Activated B cell treated with CpG ODN at 0.5 μM for 24 hours (primary cell): Measurements from ENCODE around the gene HOXD11. TPM values are rescaled to one million over a fixed set of nuclear protein-coding genes. Genes with fewer than 3 reads are reported as not detected.

ENCODE experiments used
- ATAC-seq: fragments of 200-7000 bp; cut with Tn5 transposase; one replicate; pipeline ENCODE4 v1.10.0; 2021; ENCODE audit warnings: low read depth, mild to moderate bottlenecking, moderate library complexity
- CTCF ChIA-PET: fragments of 350-600 bp; sonication (Branson Sonifier 250); formaldehyde crosslinking; loops from one replicate; lab custom pipeline; 2021; ENCODE audit warnings: antibody characterized with exemption; lab: Charles Lee
- POLR2A ChIA-PET: fragments of 350-600 bp; sonication (Branson Sonifier 250); formaldehyde crosslinking; loops from one replicate; lab custom pipeline; 2021; ENCODE audit warnings: antibody characterized with exemption; lab: Charles Lee
- DNase-seq: peaks from one replicate; pipeline ENCODE4 v3.0.0; 2022
- H3K27ac Mint-ChIP-seq: one replicate; pipeline ENCODE4 v1.8.0; 2020; ENCODE audit warnings: mixed read lengths
- H3K27me3 Mint-ChIP-seq: one replicate; pipeline ENCODE4 v1.8.0; 2021; ENCODE audit warnings: mixed read lengths
- H3K36me3 Mint-ChIP-seq: one replicate; pipeline ENCODE4 v1.8.0; 2021; ENCODE audit warnings: low read depth, mixed read lengths
- H3K4me1 Mint-ChIP-seq: one replicate; pipeline ENCODE4 v1.8.0; 2021; ENCODE audit warnings: mixed read lengths
- H3K4me3 Mint-ChIP-seq: one replicate; pipeline ENCODE4 v1.8.0; 2020; ENCODE audit warnings: mild to moderate bottlenecking, mixed read lengths
- H3K9me3 Mint-ChIP-seq: one replicate; pipeline ENCODE4 v1.8.0; 2020; ENCODE audit warnings: mixed read lengths
- CTCF ChIP-seq: fragments of 200-600 bp; IDR thresholded peaks from one replicate; pipeline ENCODE4 v1.8.0; 2022; ENCODE audit warnings: antibody characterized with exemption, mild to moderate bottlenecking
- intact Hi-C: fragments of 100-400 bp; cut with micrococcal nuclease; formaldehyde crosslinking; loops from one replicate; pipeline ENCODE4 v1.15.1; 2024
- total RNA-seq: library from RNA; stranded (reverse); gene quantifications from 2 replicates; pipeline ENCODE4 v1.2.3, GENCODE V29; 2022

HOXD11 gene
- total RNA-seq, 1 donor from 2014 or later = not detected

DNA sequence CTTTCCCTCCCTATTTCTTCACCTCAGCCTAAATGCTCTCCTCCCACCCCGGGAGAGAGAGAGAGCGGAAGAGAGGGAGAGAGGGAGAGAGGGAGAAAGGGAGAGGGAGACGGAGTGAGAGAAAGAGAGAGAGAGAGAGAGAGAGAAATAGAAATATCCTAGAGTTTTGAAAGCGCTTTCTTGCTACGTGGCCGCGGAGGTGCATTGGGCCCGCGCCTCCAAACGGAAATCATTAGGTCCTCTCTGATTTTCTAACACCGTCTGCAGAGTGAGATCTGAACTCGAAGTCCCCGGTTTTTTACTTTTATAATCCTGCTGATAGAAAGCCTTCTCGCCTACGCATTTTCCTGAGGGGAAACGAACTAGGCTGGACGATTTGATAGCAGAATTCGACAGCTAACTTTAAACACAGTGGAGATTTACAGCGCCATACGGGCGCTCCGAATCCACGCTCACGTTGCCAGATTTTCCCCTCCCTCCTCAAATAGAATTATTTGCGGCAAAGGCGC lies 22.4 kb upstream of the HOXD11 start:
- ATAC-seq = no peak
- Mint-ChIP-seq H3K4me1 (peaks cover 5% of the 10 kb centered on the region), H3K36me3 (no peaks in the 10 kb centered on the region), H3K4me3 (no peak overlapping the region), H3K27me3 (peaks cover 72% of the 10 kb centered on the region), H3K27ac (peak overlapping the region; percentile 35), H3K9me3 (peaks cover 3% of the 10 kb centered on the region)
- no peak for DNase-seq
- TF ChIP-seq CTCF = no peak
- ChIA-PET POLR2A (interaction anchor here (0.7 kb wide), 1 partner anchor 14 kb away, joined by 7 read pairs; no protein-coding TSS in a partner anchor), CTCF (no interaction called here)
- intact Hi-C loops = loop anchor here (2.0 kb wide), 2 partner anchors 26 to 46 kb away; no protein-coding TSS in a partner anchor

DNA sequence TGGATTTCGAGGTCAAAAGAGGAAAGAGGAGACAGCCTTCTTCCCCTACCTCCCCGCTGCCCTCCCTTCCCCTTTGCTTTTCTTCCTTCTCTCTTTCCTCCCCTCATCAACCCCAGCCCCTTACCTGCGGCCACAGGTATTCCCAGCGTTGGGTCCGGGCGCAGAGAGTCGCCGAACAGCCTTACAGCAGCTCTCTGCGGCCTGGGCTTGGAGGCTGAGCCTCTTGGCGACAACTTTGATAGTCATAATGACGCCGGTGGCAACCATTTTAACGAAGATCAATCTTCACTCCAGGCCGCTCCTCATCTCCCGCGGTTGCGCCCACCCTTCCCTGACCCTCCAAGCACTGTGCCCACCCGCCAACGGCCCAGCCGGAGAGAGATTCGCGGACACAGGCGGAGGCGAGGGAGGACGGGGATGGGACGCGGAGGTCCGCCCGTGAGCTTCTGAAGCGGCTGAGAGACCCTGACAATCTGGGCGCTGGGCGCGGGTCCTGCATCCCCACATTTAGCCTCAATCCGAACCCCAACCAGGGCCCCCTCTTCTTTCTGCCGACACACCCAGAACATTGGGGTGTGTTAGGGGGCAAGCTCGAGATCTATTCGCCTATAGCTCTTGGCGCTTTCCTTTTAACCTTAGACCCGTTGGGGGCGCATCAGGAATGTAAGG lies 21.8 kb upstream of the HOXD11 start:
- no peak for TF ChIP-seq CTCF
- CTCF ChIA-PET = no interaction called here
- no peak overlapping the region for H3K4me3 Mint-ChIP-seq

GRCh38 chr2:176085861-176086771 lies 21.0 kb upstream of the HOXD11 start:
- CTCF ChIA-PET = no interaction called here
- no peak overlapping the region for H3K27ac Mint-ChIP-seq
- peaks cover 5% of the 10 kb centered on the region for H3K4me1 Mint-ChIP-seq
- POLR2A ChIA-PET = no interaction called here
- no peak for ATAC-seq
- TF ChIP-seq CTCF = no peak
- peaks cover 81% of the 10 kb centered on the region for H3K27me3 Mint-ChIP-seq
- intact Hi-C loops = loop anchor here (2.0 kb wide), 2 partner anchors 25 to 45 kb away; no protein-coding TSS in a partner anchor
- DNase-seq = peak; percentile 15
- H3K4me3 Mint-ChIP-seq = no peak overlapping the region
- no peaks in the 10 kb centered on the region for H3K36me3 Mint-ChIP-seq
- peaks cover 3% of the 10 kb centered on the region for H3K9me3 Mint-ChIP-seq

More for the DNA sequence above, 21.8 kb upstream of the HOXD11 start:
- POLR2A ChIA-PET = no interaction called here
- no peaks in the 10 kb centered on the region for H3K36me3 Mint-ChIP-seq
- no peak for ATAC-seq
- H3K27me3 Mint-ChIP-seq = peaks cover 77% of the 10 kb centered on the region
- peaks cover 3% of the 10 kb centered on the region for H3K9me3 Mint-ChIP-seq
- intact Hi-C loops = loop anchor here (2.0 kb wide), 2 partner anchors 26 to 46 kb away; no protein-coding TSS in a partner anchor
- peaks cover 5% of the 10 kb centered on the region for H3K4me1 Mint-ChIP-seq
- DNase-seq = no peak
- peak overlapping the region; percentile 35 for H3K27ac Mint-ChIP-seq

GRCh38 chr2:176087330-176088047 lies 19.6 kb upstream of the HOXD11 start:
- Mint-ChIP-seq H3K36me3 (no peaks in the 10 kb centered on the region), H3K27ac (no peak overlapping the region), H3K9me3 (peaks cover 3% of the 10 kb centered on the region), H3K4me1 (peaks cover 10% of the 10 kb centered on the region), H3K4me3 (no peak overlapping the region), H3K27me3 (peaks cover 84% of the 10 kb centered on the region)
- ChIA-PET CTCF (no interaction called here), POLR2A (no interaction called here)
- no peak for TF ChIP-seq CTCF
- DNase-seq = no peak
- intact Hi-C loops = no loop called here
- ATAC-seq = no peak
